ENCODE data around the gene OR2AJ1.

The OR2AJ1 gene, protein sequence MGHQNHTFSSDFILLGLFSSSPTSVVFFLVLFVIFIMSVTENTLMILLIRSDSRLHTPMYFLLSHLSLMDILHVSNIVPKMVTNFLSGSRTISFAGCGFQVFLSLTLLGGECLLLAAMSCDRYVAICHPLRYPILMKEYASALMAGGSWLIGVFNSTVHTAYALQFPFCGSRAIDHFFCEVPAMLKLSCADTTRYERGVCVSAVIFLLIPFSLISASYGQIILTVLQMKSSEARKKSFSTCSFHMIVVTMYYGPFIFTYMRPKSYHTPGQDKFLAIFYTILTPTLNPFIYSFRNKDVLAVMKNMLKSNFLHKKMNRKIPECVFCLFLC

DNA sequence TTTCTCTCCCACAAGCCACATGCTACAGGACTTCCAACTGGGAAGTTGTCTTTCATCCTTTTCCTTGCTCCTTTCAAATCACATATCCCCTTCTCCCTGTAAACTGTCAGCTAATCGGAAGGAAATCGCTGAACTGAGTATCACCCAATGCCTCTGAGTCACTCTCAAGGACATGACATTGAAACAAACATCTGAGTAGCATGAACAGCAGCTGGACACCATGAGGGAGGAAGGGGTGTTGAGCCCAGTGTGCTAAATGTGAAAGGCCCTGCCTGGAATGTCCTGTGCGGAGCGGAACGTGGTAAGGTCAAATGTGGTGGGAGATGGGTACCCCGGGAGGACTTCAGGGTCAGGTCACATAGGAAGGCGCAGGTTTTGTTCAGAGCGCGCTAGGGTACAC is at the start of gene OR2AJ1:
Gene OR2AJ1, plus strand, starts transcription at position 22 of the 400 bp plus-strand sequence. CDS start 8,880 bp downstream, outside the sequence.
- DNase-seq (ENCODE audit: low read depth in 2 of 2): no peak

DNA sequence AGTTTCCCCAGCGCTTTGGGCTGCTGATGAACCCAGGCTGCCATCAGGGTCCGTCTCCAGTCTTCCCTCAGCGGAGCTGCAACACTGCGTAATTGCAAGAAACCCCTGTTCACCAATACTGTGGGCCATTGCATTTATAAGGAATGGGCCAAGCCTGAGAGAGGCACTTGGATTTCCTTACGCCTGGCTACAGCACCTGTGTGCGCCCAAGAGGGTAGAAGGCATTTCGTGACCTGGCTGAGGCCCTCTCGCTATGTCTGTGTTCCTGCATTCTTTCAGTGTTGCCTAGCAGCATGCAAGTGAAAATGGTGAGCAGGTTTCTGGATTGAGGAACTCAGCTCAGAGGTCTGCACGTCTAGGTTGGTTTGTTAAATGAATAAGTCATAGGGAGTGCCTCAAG is 41.3 kb upstream of the OR2AJ1 start:
- no peak for DNase-seq (ENCODE audit: low read depth in 2 of 2)

DNA sequence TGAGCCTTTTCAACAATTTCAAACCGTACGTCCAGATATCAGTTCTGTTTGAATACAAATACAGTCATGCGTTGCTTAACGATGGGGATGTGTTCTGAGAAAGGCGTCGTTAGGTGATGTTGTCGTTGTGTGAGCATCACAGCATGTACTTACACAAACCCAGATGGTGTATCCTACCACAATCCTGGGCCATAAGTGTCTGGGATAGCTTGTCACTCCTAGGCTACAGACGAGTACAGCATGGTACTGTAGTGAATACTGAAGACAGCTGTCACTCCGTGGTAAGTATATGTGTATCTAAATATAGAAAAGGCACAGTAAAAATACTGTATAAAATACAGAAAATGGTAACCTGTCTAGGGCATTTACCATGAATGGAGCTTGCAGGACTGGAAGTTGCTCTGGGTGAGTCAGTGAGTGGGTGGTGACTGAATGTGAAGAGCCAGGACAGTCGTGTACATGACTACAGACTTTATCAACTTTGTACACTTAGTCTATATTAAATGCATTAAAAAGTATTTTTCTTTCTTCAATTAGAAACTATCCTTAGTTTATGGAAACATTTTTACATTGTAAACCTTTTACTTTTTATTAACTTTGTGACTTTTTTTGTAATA is 39.8 kb upstream of the OR2AJ1 start:
- no peak for DNase-seq (ENCODE audit: low read depth in 2 of 2)

DNA sequence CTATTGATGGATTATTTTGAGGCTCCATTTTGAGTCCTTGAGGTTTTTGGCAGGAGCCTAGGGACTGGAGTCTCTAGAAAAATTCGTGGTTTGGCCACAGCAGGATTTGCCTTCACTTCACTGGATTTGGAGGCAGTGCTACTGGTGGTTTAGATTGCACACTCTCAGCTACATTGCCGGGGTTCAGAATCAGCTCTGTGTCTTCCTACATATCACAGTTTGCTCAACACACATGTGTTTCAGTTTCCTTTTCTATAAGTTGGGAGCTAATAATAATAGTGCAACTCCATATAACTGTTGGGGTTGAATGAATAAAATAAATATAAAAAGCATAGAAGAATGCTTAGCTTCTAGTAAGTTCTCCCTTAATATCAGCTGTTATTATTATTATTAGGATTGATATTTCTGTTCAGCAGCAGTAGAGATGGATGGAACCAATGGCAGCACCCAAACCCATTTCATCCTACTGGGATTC is 29.5 kb upstream of the OR2AJ1 start, which contains the start of gene OR2W3:
Gene OR2W3, plus strand, starts transcription at position 425 of the 475 bp plus-strand sequence. Its CDS starts 0 bp downstream, at position 425.
- no peak for DNase-seq (ENCODE audit: low read depth in 2 of 2)

DNA sequence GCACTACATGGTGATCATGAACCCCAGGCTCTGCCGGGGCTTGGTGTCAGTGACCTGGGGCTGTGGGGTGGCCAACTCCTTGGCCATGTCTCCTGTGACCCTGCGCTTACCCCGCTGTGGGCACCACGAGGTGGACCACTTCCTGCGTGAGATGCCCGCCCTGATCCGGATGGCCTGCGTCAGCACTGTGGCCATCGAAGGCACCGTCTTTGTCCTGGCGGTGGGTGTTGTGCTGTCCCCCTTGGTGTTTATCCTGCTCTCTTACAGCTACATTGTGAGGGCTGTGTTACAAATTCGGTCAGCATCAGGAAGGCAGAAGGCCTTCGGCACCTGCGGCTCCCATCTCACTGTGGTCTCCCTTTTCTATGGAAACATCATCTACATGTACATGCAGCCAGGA is 28.7 kb upstream of the OR2AJ1 start:
- DNase-seq (ENCODE audit: low read depth in 2 of 2): no peak

DNA sequence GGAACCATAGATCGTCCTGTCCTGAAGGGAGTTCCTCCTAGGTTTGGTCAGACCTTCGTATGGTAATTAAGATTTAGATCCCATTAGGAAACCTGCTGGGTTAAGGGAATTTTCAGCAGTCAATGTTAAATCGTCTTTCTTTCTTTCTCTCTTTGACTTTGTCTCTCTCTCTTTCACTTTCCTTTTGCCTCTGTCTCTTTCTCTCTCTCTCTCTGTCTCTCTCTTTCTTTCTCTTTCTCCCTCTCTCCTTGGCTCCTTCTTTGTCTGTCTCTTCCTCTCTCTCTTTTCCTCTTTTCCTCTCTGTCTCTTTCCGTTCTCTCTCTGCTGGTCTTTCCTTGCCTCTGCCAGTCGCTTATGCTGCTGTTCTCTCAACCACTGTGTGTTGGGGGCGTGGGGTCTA is 20.6 kb upstream of the OR2AJ1 start:
- DNase-seq (ENCODE audit: low read depth in 2 of 2): no peak

DNA sequence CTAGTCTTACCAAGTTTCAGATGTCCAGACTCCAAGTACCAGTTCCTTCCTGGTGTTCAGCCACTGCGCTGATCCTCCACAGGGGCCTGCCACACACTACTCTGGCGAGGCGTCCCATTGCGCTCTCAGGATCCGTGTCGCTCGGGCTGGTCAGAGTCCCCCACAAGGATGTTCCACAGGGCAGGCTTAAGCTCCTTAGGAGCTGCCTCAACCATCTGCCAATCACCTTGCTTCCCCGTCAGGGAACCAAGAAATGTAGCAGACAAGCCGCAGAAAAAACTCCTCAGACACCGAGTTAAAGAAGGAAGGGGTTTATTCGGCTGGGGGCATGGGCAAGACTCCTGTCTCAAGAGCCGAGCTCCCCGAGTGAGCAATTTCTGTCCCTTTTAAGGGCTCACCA is 19.5 kb upstream of the OR2AJ1 start:
- no peak for DNase-seq (ENCODE audit: low read depth in 2 of 2)

DNA sequence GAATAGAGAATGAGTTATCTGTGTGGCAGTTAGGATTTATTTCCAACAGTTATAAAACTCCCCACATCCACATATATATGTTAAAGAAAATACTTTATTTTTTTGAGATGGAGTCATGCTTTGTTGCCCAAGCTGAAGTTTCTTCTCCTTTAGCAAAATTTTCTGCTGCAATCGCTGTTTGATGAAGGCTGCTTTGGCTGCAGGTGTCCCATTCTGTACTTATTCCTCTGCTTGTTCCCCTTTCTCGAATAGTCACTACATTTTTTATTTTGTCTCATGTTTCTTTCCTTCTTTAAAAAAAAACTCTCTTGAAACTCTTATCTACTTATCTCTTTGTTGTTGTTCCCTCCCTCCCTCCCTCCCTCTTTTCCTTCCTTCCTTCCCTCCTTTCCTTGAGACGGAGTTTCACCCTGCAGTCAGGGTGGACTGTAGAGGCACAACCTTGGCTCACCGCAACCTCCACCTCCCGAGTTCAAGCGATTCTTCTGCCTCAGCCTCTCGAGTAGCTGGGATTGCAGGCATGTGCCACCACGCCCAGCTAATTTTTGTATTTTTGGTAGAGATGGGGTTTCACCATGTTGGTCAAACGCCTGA is 18.7 kb upstream of the OR2AJ1 start:
- no peak for DNase-seq (ENCODE audit: low read depth in 2 of 2)

DNA sequence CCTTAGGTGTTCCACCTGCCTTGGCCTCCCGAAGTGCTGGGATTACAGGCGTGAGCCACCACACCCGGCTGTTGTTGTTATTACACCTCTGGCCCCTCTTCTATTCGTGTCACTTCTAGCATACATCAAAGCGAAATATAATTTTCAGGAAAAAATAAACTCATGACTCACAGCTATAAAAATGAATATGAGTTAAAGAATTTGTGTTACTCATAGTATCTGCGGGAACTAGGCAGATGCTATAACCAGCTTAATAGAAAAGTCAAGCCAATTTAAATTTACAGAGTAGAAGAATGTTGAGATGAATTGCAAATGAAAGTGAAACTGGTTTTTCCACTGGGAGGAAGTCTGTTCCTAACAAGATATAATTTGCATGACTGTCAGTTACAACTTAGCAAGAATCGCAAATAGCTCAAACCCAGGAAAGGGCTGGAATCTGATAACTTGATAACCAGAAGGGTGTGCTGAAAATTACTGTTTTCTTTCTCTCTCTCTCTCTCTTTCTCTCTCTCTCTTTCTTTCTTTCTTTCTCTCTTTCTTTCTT is 18.1 kb upstream of the OR2AJ1 start:
- no peak for DNase-seq (ENCODE audit: low read depth in 2 of 2)

DNA sequence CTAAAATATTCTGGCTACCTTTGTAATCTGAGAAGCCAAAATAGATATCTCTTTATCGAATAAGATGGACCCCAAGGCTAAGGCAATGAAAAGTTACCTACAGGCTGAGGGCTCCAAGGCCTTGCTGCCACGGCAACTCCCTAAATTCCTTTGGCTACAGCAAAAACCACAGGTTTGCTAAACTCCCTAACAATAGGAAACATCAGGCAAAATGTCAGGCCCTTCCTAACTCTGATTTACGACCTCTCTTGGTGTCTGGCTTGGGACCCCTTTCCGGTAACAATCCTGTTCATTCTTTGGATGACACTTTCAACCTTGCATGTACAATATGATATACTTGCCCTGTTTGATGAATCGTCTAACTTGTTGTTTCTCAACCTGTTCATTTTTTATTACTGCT is 15.9 kb upstream of the OR2AJ1 start:
- no peak for DNase-seq (ENCODE audit: low read depth in 2 of 2)

DNA sequence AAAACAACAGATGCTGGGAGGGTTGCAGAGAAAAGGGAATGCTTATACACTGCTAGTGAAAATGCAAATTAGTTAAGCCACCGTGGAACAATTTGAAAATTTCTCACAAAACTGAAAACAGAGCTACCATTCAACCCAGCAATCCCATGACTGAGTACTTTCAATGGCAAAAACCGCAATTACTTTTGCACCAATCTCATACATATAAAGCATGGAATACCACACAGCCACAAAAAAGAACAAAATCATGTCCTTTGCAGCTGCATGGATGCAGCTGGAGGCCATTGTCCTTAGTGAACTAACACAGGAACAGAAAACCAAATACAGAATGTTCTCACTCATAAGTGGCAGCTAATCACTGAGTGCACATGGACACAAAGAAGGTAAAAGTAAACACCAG is 10.9 kb upstream of the OR2AJ1 start:
- DNase-seq (ENCODE audit: low read depth in 2 of 2): no peak

DNA sequence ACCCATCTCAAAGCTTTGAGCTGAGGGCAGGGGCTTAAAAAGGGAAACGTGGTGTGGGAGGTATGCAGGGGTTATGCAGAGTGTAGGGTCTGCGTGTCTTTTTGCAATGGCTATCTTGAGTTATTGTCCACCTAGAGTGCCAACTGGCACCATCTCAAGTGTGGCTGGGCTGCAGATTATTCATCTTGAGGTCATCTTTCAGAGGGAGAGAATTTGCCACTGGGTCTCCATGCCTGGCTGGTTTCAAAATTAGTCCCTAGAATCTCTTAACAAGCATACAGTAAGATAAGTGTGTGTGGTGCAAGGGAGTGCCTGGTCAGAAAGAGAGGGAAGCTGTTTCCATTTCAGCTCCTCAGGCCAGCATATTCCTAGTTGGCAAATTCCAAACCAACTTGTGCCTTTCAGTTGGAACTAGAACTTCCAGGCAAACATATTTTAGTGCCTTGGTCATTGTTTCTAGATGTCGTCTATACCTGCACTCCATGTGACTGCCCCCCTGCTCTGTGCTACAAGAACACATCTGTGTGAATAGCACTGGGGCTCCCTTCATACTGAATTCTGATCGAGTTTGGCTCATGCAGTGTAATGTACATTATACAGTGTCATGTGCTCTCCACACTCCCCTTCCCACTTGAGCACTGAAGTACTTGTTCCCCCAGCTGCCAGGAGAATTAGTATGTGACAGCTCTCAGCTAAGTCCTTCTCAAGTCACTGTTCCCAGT is 9.6 kb upstream of the OR2AJ1 start:
- DNase-seq (ENCODE audit: low read depth in 2 of 2): no peak

DNA sequence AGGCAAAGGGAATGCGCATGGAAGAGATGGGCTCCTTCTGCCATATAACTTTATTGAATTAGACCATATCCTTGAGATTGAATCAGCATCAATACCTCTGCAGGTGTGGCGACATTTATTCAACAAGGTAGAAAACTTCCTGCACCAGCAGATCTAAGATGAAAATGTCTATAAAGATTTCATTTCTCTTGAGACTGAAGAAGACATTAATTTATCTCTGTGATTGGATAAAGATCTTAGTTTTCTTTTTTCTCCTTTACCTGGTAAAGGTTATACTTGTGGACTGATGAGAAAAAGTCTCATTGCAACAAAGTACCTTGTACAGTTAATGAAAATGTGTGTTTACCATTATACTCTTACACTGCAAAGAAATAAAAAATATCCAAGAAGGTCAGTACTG is 4.7 kb upstream of the OR2AJ1 start, which contains the start of gene OR2T8:
Gene OR2T8, plus strand, starts transcription at position 301 of the 400 bp plus-strand sequence. CDS start 766 bp downstream, outside the sequence.
- no peak for DNase-seq (ENCODE audit: low read depth in 2 of 2)

DNA sequence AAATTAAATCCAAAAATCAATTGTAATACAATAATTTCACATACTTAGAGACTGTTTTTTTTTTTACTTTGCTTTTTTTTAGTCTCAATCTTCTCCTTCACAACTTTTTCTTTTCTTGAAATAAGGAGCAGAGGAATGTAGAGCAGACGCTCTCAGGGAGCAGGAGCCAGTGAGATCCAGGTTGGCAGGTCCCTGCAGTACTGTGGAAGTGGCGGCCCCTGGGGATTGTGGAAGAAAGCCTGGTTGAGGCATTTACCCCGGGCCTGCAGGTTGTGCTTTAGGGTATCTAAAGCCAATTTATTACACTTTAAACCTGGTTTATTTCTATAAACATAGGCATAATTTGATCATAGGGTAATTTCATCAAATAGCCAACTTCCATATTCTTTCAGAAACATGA is 748 bp upstream of the OR2AJ1 start:
- DNase-seq (ENCODE audit: low read depth in 2 of 2): no peak

DNA sequence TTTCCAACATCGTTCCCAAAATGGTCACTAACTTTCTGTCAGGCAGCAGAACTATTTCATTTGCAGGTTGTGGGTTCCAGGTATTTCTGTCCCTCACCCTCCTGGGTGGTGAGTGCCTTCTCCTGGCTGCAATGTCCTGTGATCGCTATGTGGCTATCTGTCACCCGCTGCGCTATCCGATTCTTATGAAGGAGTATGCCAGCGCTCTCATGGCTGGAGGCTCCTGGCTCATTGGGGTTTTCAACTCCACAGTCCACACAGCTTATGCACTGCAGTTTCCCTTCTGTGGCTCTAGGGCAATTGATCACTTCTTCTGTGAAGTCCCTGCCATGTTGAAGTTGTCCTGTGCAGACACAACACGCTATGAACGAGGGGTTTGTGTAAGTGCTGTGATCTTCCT is 9.3 kb downstream of the OR2AJ1 start:
- no peak for DNase-seq (ENCODE audit: low read depth in 2 of 2)

DNA sequence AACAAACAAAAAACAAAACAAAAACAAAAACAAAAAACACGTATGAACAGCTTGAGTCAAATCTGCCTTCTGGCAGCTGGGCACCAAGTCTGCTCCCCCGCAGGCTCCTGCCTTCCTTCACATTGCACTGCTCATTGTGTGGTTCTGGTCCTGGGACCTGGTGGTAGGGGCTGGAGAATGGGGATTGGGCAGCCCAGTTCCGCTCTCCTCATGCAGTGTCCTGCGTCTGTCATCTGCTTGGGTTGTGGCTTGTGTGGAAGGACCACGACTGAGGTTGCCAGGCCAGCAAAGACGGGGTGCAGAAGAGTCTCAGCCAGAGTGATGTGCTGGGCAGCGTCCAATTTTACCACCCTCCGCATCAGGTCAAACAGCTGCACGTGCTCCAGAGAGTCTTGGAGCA is 11.1 kb downstream of the OR2AJ1 start:
- DNase-seq (ENCODE audit: low read depth in 2 of 2): no peak

DNA sequence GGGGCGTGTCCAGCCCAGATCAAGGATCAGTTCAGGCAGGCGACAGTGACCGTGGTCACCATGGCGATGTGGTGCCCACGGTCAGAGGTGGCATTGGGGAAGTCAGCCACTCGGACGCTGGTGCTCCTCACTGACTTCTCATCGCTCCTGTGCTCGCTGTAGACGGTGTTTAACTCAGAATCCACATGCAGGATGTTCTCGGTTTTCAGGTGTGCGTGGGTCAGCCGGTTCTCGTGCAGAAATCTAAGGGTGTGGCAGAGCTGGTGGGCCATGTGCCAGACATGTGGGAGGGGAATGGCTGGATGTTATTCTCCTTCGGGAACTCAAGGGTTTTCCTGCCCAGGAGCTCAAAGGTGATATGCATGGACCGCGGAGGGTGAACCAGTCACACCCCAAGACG is 11.7 kb downstream of the OR2AJ1 start:
- DNase-seq (ENCODE audit: low read depth in 2 of 2): no peak

DNA sequence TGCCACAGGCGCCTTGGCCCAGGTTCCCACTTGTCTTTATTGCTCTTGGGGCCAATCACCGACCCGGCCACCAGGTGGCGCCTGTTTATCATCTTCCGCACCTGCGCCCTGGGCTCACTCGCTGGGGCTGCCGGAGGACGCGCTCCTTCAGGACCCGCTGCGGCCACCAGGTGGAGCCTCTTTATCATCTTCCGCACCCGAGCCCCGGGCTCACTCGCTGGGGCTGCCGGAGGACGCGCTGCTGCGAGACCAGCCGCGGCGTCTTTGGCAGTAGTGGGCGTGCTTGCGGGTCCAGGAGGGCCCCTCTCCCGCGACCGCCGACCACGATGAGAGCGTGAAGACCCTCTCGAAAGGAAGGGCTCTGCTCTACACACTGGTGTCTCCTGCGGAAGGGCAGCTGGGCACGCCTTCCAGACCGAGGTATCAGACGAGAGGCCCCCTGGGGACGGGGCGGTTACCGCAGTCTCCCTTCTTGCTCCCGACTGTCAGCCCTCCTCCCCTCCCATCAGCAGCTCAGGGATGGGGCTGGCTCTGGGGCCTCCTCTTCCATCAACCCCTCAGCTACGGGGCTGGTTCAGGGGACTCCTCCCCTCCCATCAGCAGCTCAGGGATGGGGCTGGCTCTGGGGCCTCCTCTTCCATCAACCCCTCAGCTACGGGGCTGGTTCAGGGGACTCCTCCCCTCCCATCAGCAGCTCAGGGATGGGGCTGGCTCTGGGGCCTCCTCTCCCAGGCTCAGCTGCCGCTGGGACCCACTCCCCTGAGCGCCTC is 12.5 kb downstream of the OR2AJ1 start:
- peak; percentile 82 to 91 for DNase-seq (ENCODE audit: low read depth in 2 of 2)

DNA sequence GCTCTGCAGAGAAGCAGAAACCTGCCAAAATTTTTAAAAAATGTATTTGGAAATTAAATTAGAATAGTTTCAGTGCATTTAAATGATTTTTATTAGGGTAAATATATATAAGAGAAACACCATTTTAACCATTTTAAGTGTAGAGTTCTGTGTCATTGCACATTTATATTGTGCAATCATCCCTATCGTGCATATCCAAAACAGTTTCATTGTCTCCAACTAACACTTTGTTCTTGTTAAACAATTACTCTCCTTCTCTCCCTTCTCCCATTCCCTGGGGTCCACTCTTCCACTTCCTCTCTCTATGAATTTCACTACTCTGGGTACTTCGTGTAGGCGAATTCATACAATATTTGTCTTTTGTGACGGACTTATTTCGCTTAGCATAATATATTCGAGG is 17.9 kb downstream of the OR2AJ1 start:
- DNase-seq (ENCODE audit: low read depth in 2 of 2): no peak

DNA sequence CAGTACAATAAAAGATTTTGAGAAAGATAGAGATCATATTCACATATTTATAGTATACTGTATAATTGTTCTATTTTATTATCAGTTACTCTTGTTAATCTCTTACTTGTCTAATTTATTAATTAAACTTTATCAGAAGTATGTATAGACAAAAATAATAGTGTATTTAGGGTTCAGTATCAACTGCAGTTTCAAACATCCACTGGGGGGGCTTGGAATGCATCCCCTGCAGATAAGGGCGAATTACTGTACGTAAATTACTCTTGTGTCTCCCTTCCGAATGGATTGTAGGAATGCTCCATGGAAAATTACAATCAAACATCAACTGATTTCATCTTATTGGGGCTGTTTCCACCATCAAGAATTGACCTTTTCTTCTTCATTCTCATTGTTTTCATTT is 23.9 kb downstream of the OR2AJ1 start, which contains the start of gene OR2L8:
Gene OR2L8, plus strand, starts transcription at position 301 of the 400 bp plus-strand sequence. Its CDS starts 0 bp downstream, at position 301.
- DNase-seq (ENCODE audit: low read depth in 2 of 2): no peak

DNA sequence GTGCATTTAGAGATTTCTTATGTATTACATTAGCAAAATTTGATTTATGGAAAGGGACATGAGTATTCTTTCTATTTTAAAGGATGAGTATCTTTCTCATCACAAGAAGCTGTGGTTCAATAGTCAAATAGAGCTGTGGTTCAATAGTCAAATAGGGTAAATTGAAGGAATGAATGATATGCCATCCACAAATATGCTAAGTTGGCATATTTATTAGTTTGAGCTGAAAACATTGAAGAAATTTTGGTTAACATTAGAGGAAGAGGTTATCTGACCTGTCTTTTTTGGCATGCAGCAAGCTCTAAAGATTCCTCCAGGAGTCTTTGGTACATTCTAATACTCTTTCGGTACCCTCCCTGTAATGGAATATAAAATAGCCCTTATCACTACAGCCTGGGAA is 28.7 kb downstream of the OR2AJ1 start:
- no peak for DNase-seq (ENCODE audit: low read depth in 2 of 2)
